Transverse colon (tissue), 4 donors: ENCODE data around the gene TMTC2. TPM values are rescaled to one million over a fixed set of nuclear protein-coding genes. Genes with fewer than 3 reads are reported as not detected.
A peak's percentile ranks its signal among the peaks of the same experiment; 100 is the strongest.

Source experiments
- DNase-seq: peaks from one replicate; pipeline ENCODE4 v3.0.0-alpha.2; 2019
- H3K27ac ChIP-seq, 4 donors: fragments of 200-600 bp; sonication (generic); 2 replicates each; pipeline ENCODE4 v1.5.1; 2016 to 2018; ENCODE audit warnings: inconsistent platforms in 4 of 4
- H3K27me3 ChIP-seq: fragments of 200-600 bp; sonication (generic); 2 replicates; pipeline ENCODE4 v1.5.1; 2017; ENCODE audit warnings: inconsistent platforms
- H3K36me3 ChIP-seq, 4 donors: fragments of 200-600 bp; sonication (generic); 2 replicates each; pipeline ENCODE4 v1.5.1; 2017 to 2019; ENCODE audit warnings: inconsistent platforms in 4 of 4
- H3K4me1 ChIP-seq, 4 donors: fragments of 200-600 bp; sonication (generic); 2 replicates each; pipeline ENCODE4 v1.5.1; 2017 to 2020; ENCODE audit warnings: inconsistent platforms in 4 of 4
- H3K4me3 ChIP-seq, 4 donors: fragments of 200-600 bp; sonication (generic); 1 replicate in 1 of 4; 2 replicates in 3 of 4; pipeline versions ENCODE4 v1.5.1 to v1.6.1; 2017 to 2019; ENCODE audit warnings: inconsistent platforms in 4 of 4
- H3K9me3 ChIP-seq, 2 donors: fragments of 200-600 bp; sonication (generic); 2 replicates each; pipeline ENCODE4 v1.5.1; 2017 to 2019; ENCODE audit warnings: inconsistent platforms in 2 of 2
- CTCF ChIP-seq, 5 experiments: fragments of 200-600 bp in 3 of 5; fragments of 450-650 bp in 2 of 5; sonication (generic) in 3 of 5; IDR thresholded peaks; 1 replicate in 2 of 5; 2 replicates in 3 of 5; pipeline ENCODE4 v1.5.1; 2016 to 2017; ENCODE audit warnings: antibody characterized with exemption in 5 of 5, inconsistent platforms in 3 of 5, mild to moderate bottlenecking in 2 of 5, moderate library complexity in 1 of 5
- EP300 ChIP-seq: sonication (generic); formaldehyde crosslinking; IDR thresholded peaks from one replicate; pipeline ENCODE4 v1.6.1; 2017; ENCODE audit warnings: antibody characterized with exemption, low read depth
- POLR2A ChIP-seq: fragments of 450-650 bp; IDR thresholded peaks from one replicate; pipeline ENCODE4 v1.6.1; 2016; ENCODE audit warnings: antibody characterized with exemption, mild to moderate bottlenecking, moderate library complexity
- POLR2AphosphoS5 ChIP-seq, 3 donors: sonication (generic); formaldehyde crosslinking; IDR thresholded peaks; one replicate each; pipeline ENCODE4 v1.6.1; 2016; ENCODE audit warnings: antibody characterized with exemption in 3 of 3
- WGBS, 2 donors: methylation state at CpG; one replicate each; pipeline ENCODE4 v1.1.5; 2018; ENCODE audit warnings: low coverage in 1 of 2; 5-methylcytosine and 5-hydroxymethylcytosine counted together
- in situ Hi-C, 4 donors: fragments of 200-750 bp; cut with MboI; loops; one replicate each; pipeline versions ENCODE4 v1.15.0 to v1.15.1; 2017; ENCODE audit warnings: low sequenced_read_pairs in 3 of 4, low pct_ligation_motif_present in 1 of 4, low pct_unique_long_range_greater_than_20kb in 1 of 4
- intact Hi-C: fragments of 100-400 bp; cut with DNase I; formaldehyde crosslinking; loops from one replicate; pipeline ENCODE4 v1.15.1; 2023; ENCODE audit warnings: low total_unique reads
- total RNA-seq, 4 donors: library from RNA; depleted of rRNA; stranded (reverse); fragments of >200 nt; gene quantifications; one replicate each; pipeline ENCODE4 v1.1.0, GENCODE V29; 2016

The TMTC2 gene
- total RNA-seq, 4 donors from 2014 or later: 11.3 to 19.8 (median 17.1) TPM

GRCh38 chr12:83042441-83043200, 355.9 kb downstream of the TMTC2 start:
- H3K27me3 ChIP-seq: no peaks in the 10 kb centered on the region
- no peaks in the 10 kb centered on the region for H3K9me3 ChIP-seq
- H3K27ac ChIP-seq: peak overlapping the region; percentile 28 to 68 (median 48)
- 79% methylated on average over 5 to 9 of the region's 9 CpGs for WGBS, 2 donors
- TF ChIP-seq EP300: no peak
- no peak for TF ChIP-seq POLR2A
- TF ChIP-seq POLR2AphosphoS5 (IDR thresholded peaks at IDR 0.05): peak in 1 of 3 donors; percentile 29
- TF ChIP-seq CTCF (IDR thresholded peaks at IDR 0.05): no peak
- no peaks in the 10 kb centered on the region for H3K36me3 ChIP-seq
- peaks cover 0 to 4% (median 2%) of the 10 kb centered on the region in 4 donors for H3K4me1 ChIP-seq
- H3K4me3 ChIP-seq: no peak overlapping the region
- intact Hi-C loops: no loop called here
- in situ Hi-C loops: no loop called here
- DNase-seq: no peak

- H3K4me1 ChIP-seq: peaks cover 0 to 4% (median 2%) of the 10 kb centered on the region in 4 donors
- intact Hi-C loops (no loop called here), in situ Hi-C loops (no loop called here)
- no peaks in the 10 kb centered on the region for H3K9me3 ChIP-seq
- H3K27ac ChIP-seq: no peak overlapping the region
- DNase-seq: no peak
- TF ChIP-seq EP300 (no peak), POLR2A (no peak), POLR2AphosphoS5 (IDR thresholded peaks at IDR 0.05) (no peak), CTCF (IDR thresholded peaks at IDR 0.05) (no peak)
- no peaks in the 10 kb centered on the region for H3K36me3 ChIP-seq
- 56 to 77% methylated on average over 1 of the region's 1 CpG for WGBS, 2 donors
- no peak overlapping the region for H3K4me3 ChIP-seq
- no peaks in the 10 kb centered on the region for H3K27me3 ChIP-seq
Observed at GRCh38 chr12:83044736-83045135, 358.0 kb downstream of the TMTC2 start.

- H3K27ac ChIP-seq: no peak overlapping the region
- no peaks in the 10 kb centered on the region for H3K27me3 ChIP-seq
- intact Hi-C loops: no loop called here
- in situ Hi-C loops: no loop called here
- DNase-seq: no peak
- H3K9me3 ChIP-seq: no peaks in the 10 kb centered on the region
- TF ChIP-seq POLR2A (no peak), EP300 (no peak), POLR2AphosphoS5 (IDR thresholded peaks at IDR 0.05) (no peak), CTCF (IDR thresholded peaks at IDR 0.05) (no peak)
- peaks cover 0 to 3% (median 0%) of the 10 kb centered on the region in 4 donors for H3K4me1 ChIP-seq
- WGBS, 2 donors: 75% methylated on average over 5 of the region's 5 CpGs; no CpG with 5 or more reads in 1 of the 2 donors
- no peaks in the 10 kb centered on the region for H3K36me3 ChIP-seq
- H3K4me3 ChIP-seq: no peak overlapping the region
Observed at GRCh38 chr12:83046019-83046418, 359.3 kb downstream of the TMTC2 start.

GRCh38 chr12:83049306-83049705, 362.6 kb downstream of the TMTC2 start:
- 90 to 98% methylated on average over 5 of the region's 5 CpGs for WGBS, 2 donors
- Histone ChIP-seq H3K36me3 (no peaks in the 10 kb centered on the region), H3K27ac (no peak overlapping the region), H3K27me3 (no peaks in the 10 kb centered on the region), H3K9me3 (no peaks in the 10 kb centered on the region), H3K4me3 (no peak overlapping the region), H3K4me1 (no peaks in the 10 kb centered on the region)
- TF ChIP-seq EP300 (no peak), POLR2AphosphoS5 (IDR thresholded peaks at IDR 0.05) (no peak), CTCF (IDR thresholded peaks at IDR 0.05) (no peak), POLR2A (no peak)
- in situ Hi-C loops: no loop called here
- intact Hi-C loops: no loop called here
- no peak for DNase-seq
